ENCODE measurements around the gene XPR1.

Gene XPR1

GRCh38 chr1:180929389-180929788 is 297.6 kb downstream of the XPR1 start:
- H3K36me3 ChIP-seq (ENCODE audit: control insufficient read depth, insufficient read depth, low read length) = no peaks in the 10 kb centered on the region
- H3K4me1 ChIP-seq (ENCODE audit: control insufficient read depth, low read depth, low read length) = peaks cover 6% of the 10 kb centered on the region
- no CpG with 5 or more reads among the region's 3 CpGs for WGBS (ENCODE audit: extremely low coverage, insufficient coverage, low lambda C conversion rate)

GRCh38 chr1:180930687-180931086 is 298.9 kb downstream of the XPR1 start:
- no CpG with 5 or more reads among the region's 5 CpGs for WGBS (ENCODE audit: extremely low coverage, insufficient coverage, low lambda C conversion rate)
- H3K36me3 ChIP-seq (ENCODE audit: control insufficient read depth, insufficient read depth, low read length) = no peaks in the 10 kb centered on the region
- H3K9ac ChIP-seq (ENCODE audit: low read length) = no peak overlapping the region
- H2AK5ac ChIP-seq (ENCODE audit: low read length) = no peak overlapping the region
- no peak overlapping the region for H2BK5ac ChIP-seq (ENCODE audit: low read length)
- H3K79me2 ChIP-seq (ENCODE audit: control insufficient read depth, insufficient read depth, low read length) = no peaks in the 10 kb centered on the region
- H3K4me2 ChIP-seq (ENCODE audit: low read length) = no peak overlapping the region
- H4K5ac ChIP-seq (ENCODE audit: low read length) = no peak overlapping the region
- H3K56ac ChIP-seq (ENCODE audit: low read length) = no peak overlapping the region
- H2BK15ac ChIP-seq (replicated peaks; ENCODE audit: low read depth) = no peak overlapping the region
- no peak overlapping the region for H3K4me3 ChIP-seq (ENCODE audit: low read length)
- no peak overlapping the region for H3K18ac ChIP-seq (ENCODE audit: low read length)
- no peak overlapping the region for H3K27ac ChIP-seq (ENCODE audit: low read depth, low read length)
- no peaks in the 10 kb centered on the region for H3K79me1 ChIP-seq (ENCODE audit: low read length)
- H4K8ac ChIP-seq (ENCODE audit: low read depth, low read length) = no peak overlapping the region
- peaks cover 5% of the 10 kb centered on the region for H3K4me1 ChIP-seq (ENCODE audit: control insufficient read depth, low read depth, low read length)
- H3K27me3 ChIP-seq (ENCODE audit: insufficient read depth, low read length, poor library complexity) = no peaks in the 10 kb centered on the region
- no peak for DNase-seq
- no peak overlapping the region for H3K23ac ChIP-seq (ENCODE audit: low read length)
- H3K4ac ChIP-seq (ENCODE audit: low read depth, low read length) = no peak overlapping the region
- H2BK120ac ChIP-seq (ENCODE audit: low read depth, low read length) = no peak overlapping the region

More at GRCh38 chr1:180929389-180929788, 297.6 kb downstream of the XPR1 start:
- no peak overlapping the region for H3K23ac ChIP-seq (ENCODE audit: low read length)
- H3K56ac ChIP-seq (ENCODE audit: low read length) = no peak overlapping the region
- H3K79me1 ChIP-seq (ENCODE audit: low read length) = no peaks in the 10 kb centered on the region
- H2AK5ac ChIP-seq (ENCODE audit: low read length) = no peak overlapping the region
- no peak overlapping the region for H3K4me3 ChIP-seq (ENCODE audit: low read length)
- no peak overlapping the region for H2BK15ac ChIP-seq (replicated peaks; ENCODE audit: low read depth)
- H2BK120ac ChIP-seq (ENCODE audit: low read depth, low read length) = no peak overlapping the region
- no peak overlapping the region for H3K9ac ChIP-seq (ENCODE audit: low read length)
- no peaks in the 10 kb centered on the region for H3K79me2 ChIP-seq (ENCODE audit: control insufficient read depth, insufficient read depth, low read length)
- H3K27ac ChIP-seq (ENCODE audit: low read depth, low read length) = no peak overlapping the region
- no peak for DNase-seq
- no peak overlapping the region for H3K4me2 ChIP-seq (ENCODE audit: low read length)
- no peaks in the 10 kb centered on the region for H3K27me3 ChIP-seq (ENCODE audit: insufficient read depth, low read length, poor library complexity)
- no peak overlapping the region for H2BK5ac ChIP-seq (ENCODE audit: low read length)
- no peak overlapping the region for H4K8ac ChIP-seq (ENCODE audit: low read depth, low read length)
- no peak overlapping the region for H3K4ac ChIP-seq (ENCODE audit: low read depth, low read length)
- no peak overlapping the region for H3K18ac ChIP-seq (ENCODE audit: low read length)
- H4K5ac ChIP-seq (ENCODE audit: low read length) = no peak overlapping the region

GRCh38 chr1:180931529-180931928 is 299.7 kb downstream of the XPR1 start:
- Histone ChIP-seq H3K79me1 (ENCODE audit: low read length) (no peaks in the 10 kb centered on the region), H2AK5ac (ENCODE audit: low read length) (no peak overlapping the region), H2BK120ac (ENCODE audit: low read depth, low read length) (no peak overlapping the region), H3K56ac (ENCODE audit: low read length) (no peak overlapping the region), H3K27me3 (ENCODE audit: insufficient read depth, low read length, poor library complexity) (no peaks in the 10 kb centered on the region), H3K4me2 (ENCODE audit: low read length) (no peak overlapping the region), H3K36me3 (ENCODE audit: control insufficient read depth, insufficient read depth, low read length) (no peaks in the 10 kb centered on the region), H3K4me3 (ENCODE audit: low read length) (no peak overlapping the region), H2BK15ac (replicated peaks; ENCODE audit: low read depth) (no peak overlapping the region), H3K79me2 (ENCODE audit: control insufficient read depth, insufficient read depth, low read length) (no peaks in the 10 kb centered on the region), H3K4ac (ENCODE audit: low read depth, low read length) (no peak overlapping the region), H3K9ac (ENCODE audit: low read length) (no peak overlapping the region), H3K18ac (ENCODE audit: low read length) (no peak overlapping the region), H3K27ac (ENCODE audit: low read depth, low read length) (no peak overlapping the region), H3K4me1 (ENCODE audit: control insufficient read depth, low read depth, low read length) (no peaks in the 10 kb centered on the region), H4K5ac (ENCODE audit: low read length) (no peak overlapping the region), H3K23ac (ENCODE audit: low read length) (no peak overlapping the region), H2BK5ac (ENCODE audit: low read length) (no peak overlapping the region), H4K8ac (ENCODE audit: low read depth, low read length) (no peak overlapping the region)
- WGBS (ENCODE audit: extremely low coverage, insufficient coverage, low lambda C conversion rate) = no CpG with 5 or more reads among the region's 4 CpGs
- DNase-seq = no peak

GRCh38 chr1:180932378-180932777 is 300.6 kb downstream of the XPR1 start:
- no peaks in the 10 kb centered on the region for H3K27me3 ChIP-seq (ENCODE audit: insufficient read depth, low read length, poor library complexity)
- no peak overlapping the region for H3K56ac ChIP-seq (ENCODE audit: low read length)
- H3K4me2 ChIP-seq (ENCODE audit: low read length) = no peak overlapping the region
- H2BK15ac ChIP-seq (replicated peaks; ENCODE audit: low read depth) = no peak overlapping the region
- no peak overlapping the region for H3K18ac ChIP-seq (ENCODE audit: low read length)
- no peak for DNase-seq
- no peak overlapping the region for H4K5ac ChIP-seq (ENCODE audit: low read length)
- no peak overlapping the region for H2BK120ac ChIP-seq (ENCODE audit: low read depth, low read length)
- H3K4me1 ChIP-seq (ENCODE audit: control insufficient read depth, low read depth, low read length) = no peaks in the 10 kb centered on the region
- H3K9ac ChIP-seq (ENCODE audit: low read length) = no peak overlapping the region
- WGBS (ENCODE audit: extremely low coverage, insufficient coverage, low lambda C conversion rate) = no CpG with 5 or more reads among the region's 4 CpGs
- H3K79me1 ChIP-seq (ENCODE audit: low read length) = no peaks in the 10 kb centered on the region
- no peak overlapping the region for H2BK5ac ChIP-seq (ENCODE audit: low read length)
- no peak overlapping the region for H4K8ac ChIP-seq (ENCODE audit: low read depth, low read length)
- no peaks in the 10 kb centered on the region for H3K79me2 ChIP-seq (ENCODE audit: control insufficient read depth, insufficient read depth, low read length)
- H3K36me3 ChIP-seq (ENCODE audit: control insufficient read depth, insufficient read depth, low read length) = no peaks in the 10 kb centered on the region
- no peak overlapping the region for H2AK5ac ChIP-seq (ENCODE audit: low read length)
- H3K4ac ChIP-seq (ENCODE audit: low read depth, low read length) = no peak overlapping the region
- H3K23ac ChIP-seq (ENCODE audit: low read length) = no peak overlapping the region
- H3K4me3 ChIP-seq (ENCODE audit: low read length) = no peak overlapping the region
- no peak overlapping the region for H3K27ac ChIP-seq (ENCODE audit: low read depth, low read length)

GRCh38 chr1:180933141-180933540 is 301.3 kb downstream of the XPR1 start:
- no peak overlapping the region for H4K5ac ChIP-seq (ENCODE audit: low read length)
- H3K27me3 ChIP-seq (ENCODE audit: insufficient read depth, low read length, poor library complexity) = no peaks in the 10 kb centered on the region
- no peak overlapping the region for H3K56ac ChIP-seq (ENCODE audit: low read length)
- no peak overlapping the region for H2BK15ac ChIP-seq (replicated peaks; ENCODE audit: low read depth)
- H3K79me2 ChIP-seq (ENCODE audit: control insufficient read depth, insufficient read depth, low read length) = no peaks in the 10 kb centered on the region
- H3K4me2 ChIP-seq (ENCODE audit: low read length) = no peak overlapping the region
- H4K8ac ChIP-seq (ENCODE audit: low read depth, low read length) = no peak overlapping the region
- H2AK5ac ChIP-seq (ENCODE audit: low read length) = no peak overlapping the region
- H2BK120ac ChIP-seq (ENCODE audit: low read depth, low read length) = no peak overlapping the region
- no peak overlapping the region for H3K27ac ChIP-seq (ENCODE audit: low read depth, low read length)
- H3K4ac ChIP-seq (ENCODE audit: low read depth, low read length) = no peak overlapping the region
- no peaks in the 10 kb centered on the region for H3K79me1 ChIP-seq (ENCODE audit: low read length)
- H3K4me3 ChIP-seq (ENCODE audit: low read length) = no peak overlapping the region
- H2BK5ac ChIP-seq (ENCODE audit: low read length) = no peak overlapping the region
- H3K9ac ChIP-seq (ENCODE audit: low read length) = no peak overlapping the region
- H3K23ac ChIP-seq (ENCODE audit: low read length) = no peak overlapping the region
- H3K36me3 ChIP-seq (ENCODE audit: control insufficient read depth, insufficient read depth, low read length) = no peaks in the 10 kb centered on the region
- no peak overlapping the region for H3K18ac ChIP-seq (ENCODE audit: low read length)
- no peaks in the 10 kb centered on the region for H3K4me1 ChIP-seq (ENCODE audit: control insufficient read depth, low read depth, low read length)
- peak; percentile 85 for DNase-seq

DNA sequence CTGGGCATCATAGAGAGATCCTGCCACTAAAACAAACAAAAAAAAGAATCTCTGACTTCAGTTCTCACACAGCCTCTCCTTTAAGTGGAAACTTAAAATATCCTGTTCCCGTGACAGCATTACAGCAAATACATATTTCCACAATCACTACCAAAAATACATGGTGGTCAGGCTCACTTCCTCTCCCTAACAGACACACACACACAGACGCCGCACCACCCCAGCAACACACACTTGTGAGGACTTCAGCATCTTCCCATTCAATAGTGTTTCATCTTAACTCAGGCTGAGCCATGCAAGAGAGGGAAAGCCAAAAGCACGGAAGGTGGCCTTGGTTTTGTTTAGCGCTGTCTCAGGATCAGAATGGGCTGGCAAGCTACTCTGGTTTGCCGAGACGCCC is 302.7 kb downstream of the XPR1 start:
- Histone ChIP-seq H3K4me1 (ENCODE audit: control insufficient read depth, low read depth, low read length) (no peaks in the 10 kb centered on the region), H3K4ac (ENCODE audit: low read depth, low read length) (no peak overlapping the region), H4K5ac (ENCODE audit: low read length) (no peak overlapping the region), H3K18ac (ENCODE audit: low read length) (no peak overlapping the region), H3K79me1 (ENCODE audit: low read length) (no peaks in the 10 kb centered on the region), H3K27ac (ENCODE audit: low read depth, low read length) (no peak overlapping the region), H3K79me2 (ENCODE audit: control insufficient read depth, insufficient read depth, low read length) (no peaks in the 10 kb centered on the region), H3K9ac (ENCODE audit: low read length) (no peak overlapping the region), H2BK120ac (ENCODE audit: low read depth, low read length) (no peak overlapping the region), H2BK5ac (ENCODE audit: low read length) (no peak overlapping the region), H2BK15ac (replicated peaks; ENCODE audit: low read depth) (no peak overlapping the region), H3K4me2 (ENCODE audit: low read length) (no peak overlapping the region), H2AK5ac (ENCODE audit: low read length) (no peak overlapping the region), H4K8ac (ENCODE audit: low read depth, low read length) (no peak overlapping the region), H3K23ac (ENCODE audit: low read length) (no peak overlapping the region), H3K4me3 (ENCODE audit: low read length) (no peak overlapping the region), H3K56ac (ENCODE audit: low read length) (no peak overlapping the region), H3K36me3 (ENCODE audit: control insufficient read depth, insufficient read depth, low read length) (no peaks in the 10 kb centered on the region), H3K27me3 (ENCODE audit: insufficient read depth, low read length, poor library complexity) (no peaks in the 10 kb centered on the region)
- DNase-seq = no peak
- no CpG with 5 or more reads among the region's 7 CpGs for WGBS (ENCODE audit: extremely low coverage, insufficient coverage, low lambda C conversion rate)

Data from mesendoderm (in vitro differentiated cells).